RPMI7951 (cell line): ENCODE results near the gene GLP1R. TPM values are rescaled to one million over a fixed set of nuclear protein-coding genes. Genes with fewer than 3 reads are reported as not detected.

Experiments used
- DNase-seq: peaks from one replicate; pipeline ENCODE4 v3.0.0-alpha.2; 2012; ENCODE audit warnings: low read depth
- total RNA-seq: library from RNA; depleted of rRNA; stranded (reverse); fragments of >200 nt; shearing (Covaris generic); gene quantifications from 2 replicates; pipeline ENCODE4 v1.2.3, GENCODE V29; 2014

The GLP1R gene
- total RNA-seq, 1 experiment from 2014 or later, result not detected

GRCh38 chr6:39044181-39044580 lies 4.4 kb upstream of the GLP1R start:
- no peak for DNase-seq

GRCh38 chr6:39047434-39048327 lies 900 bp upstream of the GLP1R start:
- no peak for DNase-seq

GRCh38 chr6:39049575-39050283 lies 1.1 kb downstream of the GLP1R start:
- DNase-seq, result no peak

GRCh38 chr6:39050453-39051112 lies 2.0 kb downstream of the GLP1R start:
- DNase-seq, result no peak

- peak; percentile 13 for DNase-seq
Measured at GRCh38 chr6:39051399-39052122, 3.0 kb downstream of the GLP1R start.

GRCh38 chr6:39053016-39053624 lies 4.5 kb downstream of the GLP1R start:
- no peak for DNase-seq

GRCh38 chr6:39053854-39054576 lies 5.4 kb downstream of the GLP1R start:
- no peak for DNase-seq

GRCh38 chr6:39054577-39055142 lies 6.1 kb downstream of the GLP1R start:
- DNase-seq, result no peak

GRCh38 chr6:39055661-39056060 lies 7.1 kb downstream of the GLP1R start:
- DNase-seq, result no peak

- DNase-seq, result no peak
Measured at GRCh38 chr6:39056191-39056590, 7.6 kb downstream of the GLP1R start.

GRCh38 chr6:39056681-39057080 lies 8.1 kb downstream of the GLP1R start:
- DNase-seq, result no peak

GRCh38 chr6:39057251-39058155 lies 8.9 kb downstream of the GLP1R start:
- no peak for DNase-seq

- DNase-seq, result no peak
Measured at GRCh38 chr6:39058471-39059147, 10.0 kb downstream of the GLP1R start.

- no peak for DNase-seq
Measured at GRCh38 chr6:39059496-39060310, 11.1 kb downstream of the GLP1R start.

- no peak for DNase-seq
Measured at GRCh38 chr6:39060467-39061160, 12.0 kb downstream of the GLP1R start.

- DNase-seq, result no peak
Measured at GRCh38 chr6:39061182-39061581, 12.6 kb downstream of the GLP1R start.

- no peak for DNase-seq
Measured at GRCh38 chr6:39061588-39061987, 13.0 kb downstream of the GLP1R start.
